Fibroblast of the aortic adventitia (primary cell): ENCODE results near the gene SCRN2. TPM values are rescaled to one million over a fixed set of nuclear protein-coding genes. Genes with fewer than 3 reads are reported as not detected.
A peak's percentile ranks its signal among the peaks of the same experiment; 100 is the strongest.

Experiments used
- DNase-seq: peaks from one replicate; pipeline ENCODE4 v3.0.0-alpha.2; 2010; ENCODE audit warnings: low read depth
- H3K4me3 ChIP-seq: 2 replicates; pipeline ENCODE4 v1.5.1; 2011; ENCODE audit warnings: low read depth, mild to moderate bottlenecking, control low read depth, low read length, moderate library complexity
- CTCF ChIP-seq: IDR thresholded peaks from 2 replicates; pipeline ENCODE4 v1.5.1; 2011; ENCODE audit warnings: mild to moderate bottlenecking, low read length, control low read depth, inconsistent platforms; ENCODE audit not compliant: insufficient read depth
- total RNA-seq: library from RNA; depleted of rRNA; stranded (reverse); fragments of >200 nt; gene quantifications from 2 replicates; pipeline ENCODE4 v1.2.3, GENCODE V29; 2012; ENCODE audit warnings: low replicate concordance

SCRN2 gene
- total RNA-seq, 1 donor = 14.7 TPM

GRCh38 chr17:47838636-47839035 is 2.4 kb downstream of the SCRN2 start:
- no peak for DNase-seq
- no peak overlapping the region for H3K4me3 ChIP-seq
- TF ChIP-seq CTCF = no peak

- no peak overlapping the region for H3K4me3 ChIP-seq
- DNase-seq = no peak
- TF ChIP-seq CTCF = no peak
These were observed 3.6 kb downstream of the SCRN2 start for GRCh38 chr17:47837401-47838039.

GRCh38 chr17:47836601-47837000 is 4.5 kb downstream of the SCRN2 start:
- H3K4me3 ChIP-seq = no peak overlapping the region
- TF ChIP-seq CTCF = no peak
- no peak for DNase-seq

GRCh38 chr17:47834756-47835155 is 6.3 kb downstream of the SCRN2 start:
- TF ChIP-seq CTCF = no peak
- H3K4me3 ChIP-seq = no peak overlapping the region
- DNase-seq = no peak

DNA sequence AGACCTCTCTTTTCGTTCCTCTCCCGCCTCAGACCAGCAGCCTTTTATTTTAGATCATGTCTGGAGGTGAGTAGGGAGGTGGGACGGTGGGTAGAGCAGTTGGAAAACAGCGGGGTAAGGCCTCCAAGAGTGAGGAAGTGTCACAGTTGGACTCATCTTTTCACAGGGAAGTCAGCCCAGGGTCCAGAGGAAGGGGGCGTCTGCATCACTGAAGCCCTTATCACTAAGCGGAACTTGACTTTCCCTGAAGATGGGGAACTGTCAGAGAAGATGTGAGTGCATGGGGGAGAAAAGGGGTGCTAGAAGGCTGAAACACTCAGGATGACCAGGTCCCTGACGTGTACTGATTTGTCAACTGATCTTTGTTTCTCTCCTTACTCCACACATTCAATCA is 9.1 kb downstream of the SCRN2 start:
- TF ChIP-seq CTCF = no peak
- peak overlapping the region; percentile 79 for H3K4me3 ChIP-seq
- DNase-seq = no peak

- H3K4me3 ChIP-seq = peak within 1 kb of the TSS; percentile 79
- peak; percentile 53 for TF ChIP-seq CTCF
These were observed 9.8 kb downstream of the SCRN2 start, which contains the start of the genes LRRC46 and MRPL10 for GRCh38 chr17:47831003-47831933. Gene LRRC46 (plus strand): TSS chr17:47831670. CDS start chr17:47831990, 320 bp downstream. Gene MRPL10 (minus strand): TSS chr17:47831541. CDS start chr17:47831511, 30 bp downstream.

More at GRCh38 chr17:47831003-47831933, 9.8 kb downstream of the SCRN2 start, which contains the start of the genes LRRC46 and MRPL10:
- DNase-seq = peak; percentile 92
